ENCODE data around the gene SCFD2. TPM values are rescaled to one million over a fixed set of nuclear protein-coding genes. Genes with fewer than 3 reads are reported as not detected.

Gene SCFD2
- total and polyA plus RNA-seq, 4 donors, result 4.3 to 28.8 (median 7.4) TPM

- Histone ChIP-seq H3K4me1 (ENCODE audit: control insufficient read depth in 4 of 4, insufficient read depth in 4 of 4, low read length in 3 of 4) (peaks cover 0 to 7% (median 1%) of the 10 kb centered on the region in 4 donors), H3K27me3 (ENCODE audit: control insufficient read depth in 4 of 4, insufficient read depth in 4 of 4, low read length in 3 of 4) (no peaks in the 10 kb centered on the region), H3K27ac (ENCODE audit: low read depth in 1 of 2, low read length in 2 of 2) (no peak overlapping the region), H3K36me3 (ENCODE audit: control insufficient read depth in 4 of 4, insufficient read depth in 3 of 4, low read depth in 1 of 4, low read length in 3 of 4) (no peaks in the 10 kb centered on the region), H3K4me3 (ENCODE audit: low read depth in 1 of 3, low read length in 3 of 3) (no peak overlapping the region), H3K9ac (ENCODE audit: low read depth in 1 of 2, low read length in 2 of 2) (no peak overlapping the region), H3K9me3 (ENCODE audit: control insufficient read depth in 4 of 4, low read length in 3 of 4) (no peaks in the 10 kb centered on the region)
- 13% methylated on average over 2 of the region's 2 CpGs for WGBS
- TF ChIP-seq FOXA2 (IDR thresholded peaks at IDR 0.05) (no peak), REST (IDR thresholded peaks at IDR 0.05) (no peak), EGR1 (IDR thresholded peaks at IDR 0.05; ENCODE audit: low read depth in 2 of 2) (no peak), HNF4A (conservative IDR thresholded peaks at IDR 0.05) (no peak), GABPA (IDR thresholded peaks at IDR 0.05 in 1 of 2, conservative IDR thresholded peaks at IDR 0.05 in 1 of 2) (no peak), SP1 (IDR thresholded peaks at IDR 0.05) (no peak), YY1 (IDR thresholded peaks at IDR 0.05) (no peak), RAD21 (IDR thresholded peaks at IDR 0.05) (no peak), FOXA1 (IDR thresholded peaks at IDR 0.05) (no peak), JUND (IDR thresholded peaks at IDR 0.05) (no peak), TAF1 (conservative IDR thresholded peaks at IDR 0.05) (no peak), NR2F2 (IDR thresholded peaks at IDR 0.05) (no peak), HNF4G (IDR thresholded peaks at IDR 0.05) (no peak), MAX (IDR thresholded peaks at IDR 0.05) (no peak), RXRA (IDR thresholded peaks at IDR 0.05) (no peak)
- TF ChIP-seq, protein P1, sequence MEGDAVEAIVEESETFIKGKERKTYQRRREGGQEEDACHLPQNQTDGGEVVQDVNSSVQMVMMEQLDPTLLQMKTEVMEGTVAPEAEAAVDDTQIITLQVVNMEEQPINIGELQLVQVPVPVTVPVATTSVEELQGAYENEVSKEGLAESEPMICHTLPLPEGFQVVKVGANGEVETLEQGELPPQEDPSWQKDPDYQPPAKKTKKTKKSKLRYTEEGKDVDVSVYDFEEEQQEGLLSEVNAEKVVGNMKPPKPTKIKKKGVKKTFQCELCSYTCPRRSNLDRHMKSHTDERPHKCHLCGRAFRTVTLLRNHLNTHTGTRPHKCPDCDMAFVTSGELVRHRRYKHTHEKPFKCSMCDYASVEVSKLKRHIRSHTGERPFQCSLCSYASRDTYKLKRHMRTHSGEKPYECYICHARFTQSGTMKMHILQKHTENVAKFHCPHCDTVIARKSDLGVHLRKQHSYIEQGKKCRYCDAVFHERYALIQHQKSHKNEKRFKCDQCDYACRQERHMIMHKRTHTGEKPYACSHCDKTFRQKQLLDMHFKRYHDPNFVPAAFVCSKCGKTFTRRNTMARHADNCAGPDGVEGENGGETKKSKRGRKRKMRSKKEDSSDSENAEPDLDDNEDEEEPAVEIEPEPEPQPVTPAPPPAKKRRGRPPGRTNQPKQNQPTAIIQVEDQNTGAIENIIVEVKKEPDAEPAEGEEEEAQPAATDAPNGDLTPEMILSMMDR (IDR thresholded peaks at IDR 0.05; ENCODE audit: low read depth, low read length, missing input control), result no peak
- TF ChIP-seq, protein P2, sequence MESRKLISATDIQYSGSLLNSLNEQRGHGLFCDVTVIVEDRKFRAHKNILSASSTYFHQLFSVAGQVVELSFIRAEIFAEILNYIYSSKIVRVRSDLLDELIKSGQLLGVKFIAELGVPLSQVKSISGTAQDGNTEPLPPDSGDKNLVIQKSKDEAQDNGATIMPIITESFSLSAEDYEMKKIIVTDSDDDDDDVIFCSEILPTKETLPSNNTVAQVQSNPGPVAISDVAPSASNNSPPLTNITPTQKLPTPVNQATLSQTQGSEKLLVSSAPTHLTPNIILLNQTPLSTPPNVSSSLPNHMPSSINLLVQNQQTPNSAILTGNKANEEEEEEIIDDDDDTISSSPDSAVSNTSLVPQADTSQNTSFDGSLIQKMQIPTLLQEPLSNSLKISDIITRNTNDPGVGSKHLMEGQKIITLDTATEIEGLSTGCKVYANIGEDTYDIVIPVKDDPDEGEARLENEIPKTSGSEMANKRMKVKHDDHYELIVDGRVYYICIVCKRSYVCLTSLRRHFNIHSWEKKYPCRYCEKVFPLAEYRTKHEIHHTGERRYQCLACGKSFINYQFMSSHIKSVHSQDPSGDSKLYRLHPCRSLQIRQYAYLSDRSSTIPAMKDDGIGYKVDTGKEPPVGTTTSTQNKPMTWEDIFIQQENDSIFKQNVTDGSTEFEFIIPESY (IDR thresholded peaks at IDR 0.05), result no peak
- TF ChIP-seq, protein P3, sequence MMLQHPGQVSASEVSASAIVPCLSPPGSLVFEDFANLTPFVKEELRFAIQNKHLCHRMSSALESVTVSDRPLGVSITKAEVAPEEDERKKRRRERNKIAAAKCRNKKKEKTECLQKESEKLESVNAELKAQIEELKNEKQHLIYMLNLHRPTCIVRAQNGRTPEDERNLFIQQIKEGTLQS (IDR thresholded peaks at IDR 0.05), result no peak
- no peak for DNase-seq (ENCODE audit: low spot score)
These were observed 237.0 kb downstream of the SCFD2 start for GRCh38 chr4:53128706-53129357.
